Measurements from ENCODE around the gene PCDHB11.
"Not testable (repeated sequence)": the region's sequence is repeated elsewhere in the genome, so short reads cannot be mapped to it uniquely, and the experiment has no call there.

DNA sequence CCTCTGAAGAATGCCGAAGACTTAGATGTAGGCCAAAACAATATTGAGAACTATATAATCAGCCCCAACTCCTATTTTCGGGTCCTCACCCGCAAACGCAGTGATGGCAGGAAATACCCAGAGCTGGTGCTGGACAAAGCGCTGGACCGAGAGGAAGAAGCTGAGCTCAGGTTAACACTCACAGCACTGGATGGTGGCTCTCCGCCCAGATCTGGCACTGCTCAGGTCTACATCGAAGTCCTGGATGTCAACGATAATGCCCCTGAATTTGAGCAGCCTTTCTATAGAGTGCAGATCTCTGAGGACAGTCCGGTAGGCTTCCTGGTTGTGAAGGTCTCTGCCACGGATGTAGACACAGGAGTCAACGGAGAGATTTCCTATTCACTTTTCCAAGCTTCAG is 15.2 kb downstream of the PCDHB11 start:
- TF ChIP-seq, protein P1, sequence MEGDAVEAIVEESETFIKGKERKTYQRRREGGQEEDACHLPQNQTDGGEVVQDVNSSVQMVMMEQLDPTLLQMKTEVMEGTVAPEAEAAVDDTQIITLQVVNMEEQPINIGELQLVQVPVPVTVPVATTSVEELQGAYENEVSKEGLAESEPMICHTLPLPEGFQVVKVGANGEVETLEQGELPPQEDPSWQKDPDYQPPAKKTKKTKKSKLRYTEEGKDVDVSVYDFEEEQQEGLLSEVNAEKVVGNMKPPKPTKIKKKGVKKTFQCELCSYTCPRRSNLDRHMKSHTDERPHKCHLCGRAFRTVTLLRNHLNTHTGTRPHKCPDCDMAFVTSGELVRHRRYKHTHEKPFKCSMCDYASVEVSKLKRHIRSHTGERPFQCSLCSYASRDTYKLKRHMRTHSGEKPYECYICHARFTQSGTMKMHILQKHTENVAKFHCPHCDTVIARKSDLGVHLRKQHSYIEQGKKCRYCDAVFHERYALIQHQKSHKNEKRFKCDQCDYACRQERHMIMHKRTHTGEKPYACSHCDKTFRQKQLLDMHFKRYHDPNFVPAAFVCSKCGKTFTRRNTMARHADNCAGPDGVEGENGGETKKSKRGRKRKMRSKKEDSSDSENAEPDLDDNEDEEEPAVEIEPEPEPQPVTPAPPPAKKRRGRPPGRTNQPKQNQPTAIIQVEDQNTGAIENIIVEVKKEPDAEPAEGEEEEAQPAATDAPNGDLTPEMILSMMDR (IDR thresholded peaks at IDR 0.05; ENCODE audit: extremely low read depth in 1 of 2, insufficient read depth in 1 of 2, low read depth in 1 of 2, low read length in 2 of 2): not testable (repeated sequence)
- not testable (repeated sequence) for TF ChIP-seq POLR2AphosphoS5 (IDR thresholded peaks at IDR 0.05; ENCODE audit: insufficient read depth, low read depth, low read length); EZH2 (IDR thresholded peaks at IDR 0.05; ENCODE audit: borderline replicate concordance, low read depth, low read length, severe bottlenecking); POLR2A (IDR thresholded peaks at IDR 0.05; ENCODE audit: low read depth, low read length); FOS (IDR thresholded peaks at IDR 0.05; ENCODE audit: borderline replicate concordance, insufficient read depth, low read length)

Data from endothelial cell of umbilical vein (primary cell).